ENCODE data around the gene FBXL20.

- no peak for TF ChIP-seq CTCF (conservative IDR thresholded peaks at IDR 0.05; ENCODE audit: low read depth, low read length)
- no peak for TF ChIP-seq EZH2 (IDR thresholded peaks at IDR 0.05; ENCODE audit: low read length, unreplicated experiment)
These were observed 49.6 kb upstream of the FBXL20 start, which contains the start of gene MED1 for GRCh38 chr17:39450847-39451581.
